Measurements from ENCODE around the gene PSMD5.

Gene PSMD5

GRCh38 chr9:120818595-120818994 is 24.1 kb downstream of the PSMD5 start:
- TF ChIP-seq EZH2phosphoT487 (IDR thresholded peaks at IDR 0.05; ENCODE audit: borderline replicate concordance) (no peak), CTCF (conservative IDR thresholded peaks at IDR 0.05; ENCODE audit: low read length) (no peak)
- Histone ChIP-seq H3K9me2 (replicated peaks; ENCODE audit: low read depth, low read length) (no peaks in the 10 kb centered on the region), H3K79me2 (ENCODE audit: insufficient read depth, low read length) (no peaks in the 10 kb centered on the region), H3K36me3 (ENCODE audit: insufficient read depth, low read length) (no peaks in the 10 kb centered on the region; the same call in 1 of the 2 replicates), H3F3A (ENCODE audit: low read depth) (no peaks in the 10 kb centered on the region), H3K4me3 (ENCODE audit: low read length, poor library complexity, severe bottlenecking) (no peak overlapping the region), H2AFZ (ENCODE audit: low read length) (no peak overlapping the region), H3K27me3 (ENCODE audit: insufficient read depth, low read length, poor library complexity, severe bottlenecking) (no peaks in the 10 kb centered on the region), H3K4me1 (ENCODE audit: insufficient read depth, low read length, poor library complexity, severe bottlenecking) (no peaks in the 10 kb centered on the region), H3K9ac (ENCODE audit: low read depth, low read length, poor library complexity, severe bottlenecking) (no peak overlapping the region), H3K9me3 (ENCODE audit: insufficient read depth, low read depth, low read length) (no peaks in the 10 kb centered on the region), H4K20me1 (ENCODE audit: insufficient read depth, low read length, poor library complexity, severe bottlenecking) (no peaks in the 10 kb centered on the region), H3K4me2 (ENCODE audit: low read depth, low read length, poor library complexity, severe bottlenecking) (no peak overlapping the region)

GRCh38 chr9:120815075-120815474 is 27.6 kb downstream of the PSMD5 start:
- H3K4me2 ChIP-seq (ENCODE audit: low read depth, low read length, poor library complexity, severe bottlenecking): no peak overlapping the region

GRCh38 chr9:120808931-120809330 is 33.8 kb downstream of the PSMD5 start:
- peaks cover 23% of the 10 kb centered on the region; the same call in 1 of the 2 replicates for H3K9me3 ChIP-seq (ENCODE audit: insufficient read depth, low read depth, low read length)
- H3K4me3 ChIP-seq (ENCODE audit: low read length, poor library complexity, severe bottlenecking): no peak overlapping the region
- H3K79me2 ChIP-seq (ENCODE audit: insufficient read depth, low read length): no peaks in the 10 kb centered on the region
- H3K36me3 ChIP-seq (ENCODE audit: insufficient read depth, low read length): no peaks in the 10 kb centered on the region
- H2AFZ ChIP-seq (ENCODE audit: low read length): no peak overlapping the region
- no peak overlapping the region for H3K4me2 ChIP-seq (ENCODE audit: low read depth, low read length, poor library complexity, severe bottlenecking)
- no peaks in the 10 kb centered on the region for H3K4me1 ChIP-seq (ENCODE audit: insufficient read depth, low read length, poor library complexity, severe bottlenecking)
- H3K9ac ChIP-seq (ENCODE audit: low read depth, low read length, poor library complexity, severe bottlenecking): no peak overlapping the region
- H3K9me2 ChIP-seq (replicated peaks; ENCODE audit: low read depth, low read length): no peaks in the 10 kb centered on the region
- H3K27me3 ChIP-seq (ENCODE audit: insufficient read depth, low read length, poor library complexity, severe bottlenecking): no peaks in the 10 kb centered on the region
- TF ChIP-seq CTCF (conservative IDR thresholded peaks at IDR 0.05; ENCODE audit: low read length): no peak
- TF ChIP-seq EZH2phosphoT487 (IDR thresholded peaks at IDR 0.05; ENCODE audit: borderline replicate concordance): no peak
- H4K20me1 ChIP-seq (ENCODE audit: insufficient read depth, low read length, poor library complexity, severe bottlenecking): no peaks in the 10 kb centered on the region
- no peaks in the 10 kb centered on the region for H3F3A ChIP-seq (ENCODE audit: low read depth)

More at GRCh38 chr9:120815075-120815474, 27.6 kb downstream of the PSMD5 start:
- no peaks in the 10 kb centered on the region for H4K20me1 ChIP-seq (ENCODE audit: insufficient read depth, low read length, poor library complexity, severe bottlenecking)
- no peaks in the 10 kb centered on the region for H3K79me2 ChIP-seq (ENCODE audit: insufficient read depth, low read length)
- TF ChIP-seq EZH2phosphoT487 (IDR thresholded peaks at IDR 0.05; ENCODE audit: borderline replicate concordance): no peak
- no peak for TF ChIP-seq CTCF (conservative IDR thresholded peaks at IDR 0.05; ENCODE audit: low read length)
- no peaks in the 10 kb centered on the region for H3K9me2 ChIP-seq (replicated peaks; ENCODE audit: low read depth, low read length)
- no peaks in the 10 kb centered on the region for H3F3A ChIP-seq (ENCODE audit: low read depth)
- no peak overlapping the region for H3K4me3 ChIP-seq (ENCODE audit: low read length, poor library complexity, severe bottlenecking)
- no peak overlapping the region for H2AFZ ChIP-seq (ENCODE audit: low read length)
- no peak overlapping the region for H3K9ac ChIP-seq (ENCODE audit: low read depth, low read length, poor library complexity, severe bottlenecking)
- no peaks in the 10 kb centered on the region for H3K27me3 ChIP-seq (ENCODE audit: insufficient read depth, low read length, poor library complexity, severe bottlenecking)
- H3K9me3 ChIP-seq (ENCODE audit: insufficient read depth, low read depth, low read length): no peaks in the 10 kb centered on the region
- H3K4me1 ChIP-seq (ENCODE audit: insufficient read depth, low read length, poor library complexity, severe bottlenecking): no peaks in the 10 kb centered on the region
- H3K36me3 ChIP-seq (ENCODE audit: insufficient read depth, low read length): no peaks in the 10 kb centered on the region; the same call in 1 of the 2 replicates
